ENCODE measurements around the gene TFAP2A. TPM values are rescaled to one million over a fixed set of nuclear protein-coding genes. Genes with fewer than 3 reads are reported as not detected.

The TFAP2A gene
- total RNA-seq, 4 donors from 2014 or later: 0.21 TPM; not detected in 2

- TF ChIP-seq POLR2A (IDR thresholded peaks at IDR 0.05) (no peak), CTCF (IDR thresholded peaks at IDR 0.05) (no peak)
- Histone ChIP-seq H3K27me3 (peaks cover 3 to 76% of the 10 kb centered on the region in 2 donors), H3K9me3 (no peaks in the 10 kb centered on the region), H3K4me3 (no peak overlapping the region), H3K27ac (no peak overlapping the region), H3K4me1 (no peaks in the 10 kb centered on the region), H3K36me3 (no peaks in the 10 kb centered on the region)
- intact Hi-C loops (cut with DNase I; ENCODE audit: low total_unique reads): no loop called here
- no peak for DNase-seq
Observed at GRCh38 chr6:10395704-10396546, 18.9 kb downstream of the TFAP2A start.

DNA sequence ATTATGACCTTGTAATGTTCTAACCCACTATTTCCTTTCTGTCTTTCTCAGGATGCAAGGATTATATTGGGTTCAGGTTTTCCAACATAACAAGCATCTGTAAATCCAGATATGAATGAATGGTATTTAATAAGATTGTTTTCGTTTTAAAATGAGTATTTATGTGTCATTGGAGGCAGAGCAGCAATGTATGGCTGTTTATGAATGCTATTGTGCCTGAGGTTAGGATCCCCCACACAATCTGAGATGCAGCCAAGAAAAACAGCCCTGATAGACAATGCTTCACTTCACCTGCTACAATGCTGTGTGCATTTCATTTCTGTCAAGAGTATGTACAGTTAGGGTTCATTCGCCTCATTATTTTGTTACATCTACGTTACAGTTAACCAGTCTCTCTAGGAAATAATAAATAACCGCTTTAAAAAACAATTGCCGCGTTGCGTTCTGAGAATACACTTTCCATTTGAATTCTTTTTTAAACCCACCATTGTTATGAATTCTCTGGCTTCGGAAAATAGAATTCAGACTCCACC lies 19.6 kb downstream of the TFAP2A start:
- H3K36me3 ChIP-seq: no peaks in the 10 kb centered on the region
- H3K9me3 ChIP-seq: no peaks in the 10 kb centered on the region
- TF ChIP-seq POLR2A (IDR thresholded peaks at IDR 0.05): no peak
- TF ChIP-seq CTCF (IDR thresholded peaks at IDR 0.05): no peak
- no peak overlapping the region for H3K27ac ChIP-seq
- no peak overlapping the region for H3K4me3 ChIP-seq
- peaks cover 7 to 74% of the 10 kb centered on the region in 2 donors for H3K27me3 ChIP-seq
- DNase-seq: no peak
- intact Hi-C loops (cut with DNase I; ENCODE audit: low total_unique reads): no loop called here
- no peaks in the 10 kb centered on the region for H3K4me1 ChIP-seq

- Histone ChIP-seq H3K27ac (no peak overlapping the region), H3K27me3 (peaks cover 9 to 85% of the 10 kb centered on the region in 2 donors), H3K36me3 (no peaks in the 10 kb centered on the region), H3K4me3 (no peak overlapping the region), H3K4me1 (peaks cover 0 to 4% of the 10 kb centered on the region in 2 donors), H3K9me3 (no peaks in the 10 kb centered on the region)
- no peak for TF ChIP-seq CTCF (IDR thresholded peaks at IDR 0.05)
- no peak for TF ChIP-seq POLR2A (IDR thresholded peaks at IDR 0.05)
- DNase-seq: no peak
- intact Hi-C loops (cut with DNase I; ENCODE audit: low total_unique reads): no loop called here
Observed at GRCh38 chr6:10393544-10394225, 21.2 kb downstream of the TFAP2A start.

GRCh38 chr6:10391799-10392198 lies 23.1 kb downstream of the TFAP2A start:
- Histone ChIP-seq H3K4me3 (no peak overlapping the region), H3K9me3 (no peaks in the 10 kb centered on the region), H3K36me3 (no peaks in the 10 kb centered on the region), H3K4me1 (peaks cover 0 to 4% of the 10 kb centered on the region in 2 donors), H3K27ac (no peak overlapping the region), H3K27me3 (peaks cover 9 to 88% of the 10 kb centered on the region in 2 donors)
- no peak for TF ChIP-seq CTCF (IDR thresholded peaks at IDR 0.05)
- no peak for TF ChIP-seq POLR2A (IDR thresholded peaks at IDR 0.05)
- intact Hi-C loops (cut with DNase I; ENCODE audit: low total_unique reads): no loop called here
- no peak for DNase-seq

DNA sequence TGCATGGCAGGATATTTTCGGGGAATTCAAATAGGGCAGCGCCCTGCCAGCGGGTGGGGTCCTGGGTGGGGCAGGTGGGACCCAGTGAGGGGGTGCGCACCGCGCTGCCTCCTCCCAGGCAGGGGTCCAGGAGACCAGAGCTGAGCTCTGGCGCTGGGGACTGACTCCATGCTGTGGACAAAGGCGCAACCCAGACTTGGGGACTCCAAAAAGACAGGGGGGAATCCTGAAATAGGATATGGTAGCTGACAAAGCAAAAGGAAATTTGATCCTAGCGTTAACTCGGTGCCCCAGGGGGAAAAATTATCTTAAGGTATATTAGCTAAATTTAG lies 23.6 kb downstream of the TFAP2A start:
- Histone ChIP-seq H3K27ac (no peak overlapping the region), H3K4me1 (peaks cover 0 to 4% of the 10 kb centered on the region in 2 donors), H3K9me3 (no peaks in the 10 kb centered on the region), H3K4me3 (no peak overlapping the region), H3K36me3 (no peaks in the 10 kb centered on the region), H3K27me3 (peaks cover 9 to 87% of the 10 kb centered on the region in 2 donors)
- no peak for TF ChIP-seq CTCF (IDR thresholded peaks at IDR 0.05)
- TF ChIP-seq POLR2A (IDR thresholded peaks at IDR 0.05): no peak
- intact Hi-C loops (cut with DNase I; ENCODE audit: low total_unique reads): no loop called here
- no peak for DNase-seq

Data from uterus (tissue), 4 donors.